Measurements from ENCODE around the gene ERF. TPM values are rescaled to one million over a fixed set of nuclear protein-coding genes. Genes with fewer than 3 reads are reported as not detected.

Gene ERF
- total RNA-seq, 1 donor from 2014 or later = 31.6 TPM

GRCh38 chr19:42200116-42200715, 54.7 kb downstream of the ERF start:
- no peak for TF ChIP-seq CTCF (IDR thresholded peaks at IDR 0.05; ENCODE audit: insufficient read depth, low read length, poor library complexity, severe bottlenecking)
- Histone ChIP-seq H3K36me3 (ENCODE audit: control insufficient read depth, insufficient read depth, low read length) (peaks cover 4% of the 10 kb centered on the region), H3K4me3 (ENCODE audit: low read depth, low read length) (no peak overlapping the region), H3K27me3 (ENCODE audit: control insufficient read depth, insufficient read depth, low read length) (no peaks in the 10 kb centered on the region)
- no peak for DNase-seq (ENCODE audit: low read depth)

- no peaks in the 10 kb centered on the region for H3K27me3 ChIP-seq (ENCODE audit: control insufficient read depth, insufficient read depth, low read length)
- H3K36me3 ChIP-seq (ENCODE audit: control insufficient read depth, insufficient read depth, low read length) = peaks cover 4% of the 10 kb centered on the region
- no peak overlapping the region for H3K4me3 ChIP-seq (ENCODE audit: low read depth, low read length)
- TF ChIP-seq CTCF (IDR thresholded peaks at IDR 0.05; ENCODE audit: insufficient read depth, low read length, poor library complexity, severe bottlenecking) = no peak
- no peak for DNase-seq (ENCODE audit: low read depth)
Observed at GRCh38 chr19:42199440-42200115, 55.4 kb downstream of the ERF start.

- no peak overlapping the region for H3K4me3 ChIP-seq (ENCODE audit: low read depth, low read length)
- no peaks in the 10 kb centered on the region for H3K27me3 ChIP-seq (ENCODE audit: control insufficient read depth, insufficient read depth, low read length)
- DNase-seq (ENCODE audit: low read depth) = no peak
- peaks cover 4% of the 10 kb centered on the region for H3K36me3 ChIP-seq (ENCODE audit: control insufficient read depth, insufficient read depth, low read length)
- TF ChIP-seq CTCF (IDR thresholded peaks at IDR 0.05; ENCODE audit: insufficient read depth, low read length, poor library complexity, severe bottlenecking) = no peak
Observed at GRCh38 chr19:42198676-42199439, 56.1 kb downstream of the ERF start.

Other genes with a start within 250 kb of the ERF start
- 14.2 and 20.2 TPM in 2 replicates for gene GRIK5, start 184.9 kb downstream of the ERF start, total RNA-seq
- gene ZNF574, start 179.0 kb downstream of the ERF start, total RNA-seq = 17.3 and 27.0 TPM in 2 replicates
- 1.4 and 2.3 TPM in 2 replicates for gene POU2F2, start 122.7 kb downstream of the ERF start, total RNA-seq
- gene DEDD2, start 37.5 kb downstream of the ERF start, total RNA-seq = 42.9 and 47.3 TPM in 2 replicates
- gene ZNF526, start 34.8 kb downstream of the ERF start, total RNA-seq = 6.1 and 7.3 TPM in 2 replicates
- 27.3 and 36.1 TPM in 2 replicates for gene GSK3A, start 12.5 kb downstream of the ERF start, total RNA-seq
- gene CIC, start 14.1 kb upstream of the ERF start, total RNA-seq = 39.4 and 41.7 TPM in 2 replicates
- 0.55 and 0.92 TPM in 2 replicates for gene PRR19, start 47.0 kb upstream of the ERF start, total RNA-seq
- gene PAFAH1B3, start 47.5 kb upstream of the ERF start, total RNA-seq = 106 and 113 TPM in 2 replicates
- gene TMEM145, start 58.2 kb upstream of the ERF start, total RNA-seq = 0.54 and 4.9 TPM in 2 replicates
- gene MEGF8, start 70.5 kb upstream of the ERF start, total RNA-seq = 45.0 and 49.2 TPM in 2 replicates
- gene CNFN, start 135.2 kb upstream of the ERF start, total RNA-seq = not detected in 2 replicates
- gene LIPE, start 172.3 kb upstream of the ERF start, total RNA-seq = 3.7 and 7.5 TPM in 2 replicates
- not detected in 2 replicates for gene CXCL17, start 187.8 kb upstream of the ERF start, total RNA-seq